GM12801 (cell line): ENCODE measurements around the gene BUB1.

Source experiments
- TF ChIP-seq, protein P1 (sequence below): IDR thresholded peaks from one replicate; pipeline ENCODE4 v1.5.1; 2011; ENCODE audit warnings: control low read depth; ENCODE audit not compliant: insufficient read length; ENCODE audit errors: extremely low read depth

BUB1 gene

DNA sequence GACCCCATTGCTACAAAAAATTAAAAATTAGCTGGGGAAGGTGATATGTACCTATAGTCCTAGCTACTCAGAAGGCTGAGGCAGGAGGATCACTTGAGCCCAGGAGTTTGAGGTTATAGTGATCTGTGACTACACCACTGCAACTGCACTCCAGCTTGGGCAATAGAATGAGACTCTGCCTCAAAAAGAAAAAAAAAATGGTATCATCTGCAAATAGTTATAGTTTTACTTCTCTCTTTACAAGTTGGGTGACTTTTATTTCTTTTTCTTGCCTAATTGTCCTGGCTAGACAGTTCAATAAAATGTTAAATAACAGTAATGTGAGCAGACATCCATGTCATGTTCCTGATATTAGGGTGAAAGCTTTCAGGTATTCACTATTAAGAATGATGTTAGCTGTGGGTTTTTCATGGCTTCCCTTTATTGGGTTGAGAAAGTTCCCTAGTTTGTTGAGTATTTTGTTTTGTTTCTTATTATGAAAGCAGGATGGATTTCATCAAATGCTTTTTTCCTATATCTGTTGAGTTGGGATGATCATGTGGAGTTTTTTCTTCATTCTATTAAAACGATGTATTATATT lies 29.6 kb upstream of the BUB1 start:
- TF ChIP-seq, protein P1, sequence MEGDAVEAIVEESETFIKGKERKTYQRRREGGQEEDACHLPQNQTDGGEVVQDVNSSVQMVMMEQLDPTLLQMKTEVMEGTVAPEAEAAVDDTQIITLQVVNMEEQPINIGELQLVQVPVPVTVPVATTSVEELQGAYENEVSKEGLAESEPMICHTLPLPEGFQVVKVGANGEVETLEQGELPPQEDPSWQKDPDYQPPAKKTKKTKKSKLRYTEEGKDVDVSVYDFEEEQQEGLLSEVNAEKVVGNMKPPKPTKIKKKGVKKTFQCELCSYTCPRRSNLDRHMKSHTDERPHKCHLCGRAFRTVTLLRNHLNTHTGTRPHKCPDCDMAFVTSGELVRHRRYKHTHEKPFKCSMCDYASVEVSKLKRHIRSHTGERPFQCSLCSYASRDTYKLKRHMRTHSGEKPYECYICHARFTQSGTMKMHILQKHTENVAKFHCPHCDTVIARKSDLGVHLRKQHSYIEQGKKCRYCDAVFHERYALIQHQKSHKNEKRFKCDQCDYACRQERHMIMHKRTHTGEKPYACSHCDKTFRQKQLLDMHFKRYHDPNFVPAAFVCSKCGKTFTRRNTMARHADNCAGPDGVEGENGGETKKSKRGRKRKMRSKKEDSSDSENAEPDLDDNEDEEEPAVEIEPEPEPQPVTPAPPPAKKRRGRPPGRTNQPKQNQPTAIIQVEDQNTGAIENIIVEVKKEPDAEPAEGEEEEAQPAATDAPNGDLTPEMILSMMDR: no peak

DNA sequence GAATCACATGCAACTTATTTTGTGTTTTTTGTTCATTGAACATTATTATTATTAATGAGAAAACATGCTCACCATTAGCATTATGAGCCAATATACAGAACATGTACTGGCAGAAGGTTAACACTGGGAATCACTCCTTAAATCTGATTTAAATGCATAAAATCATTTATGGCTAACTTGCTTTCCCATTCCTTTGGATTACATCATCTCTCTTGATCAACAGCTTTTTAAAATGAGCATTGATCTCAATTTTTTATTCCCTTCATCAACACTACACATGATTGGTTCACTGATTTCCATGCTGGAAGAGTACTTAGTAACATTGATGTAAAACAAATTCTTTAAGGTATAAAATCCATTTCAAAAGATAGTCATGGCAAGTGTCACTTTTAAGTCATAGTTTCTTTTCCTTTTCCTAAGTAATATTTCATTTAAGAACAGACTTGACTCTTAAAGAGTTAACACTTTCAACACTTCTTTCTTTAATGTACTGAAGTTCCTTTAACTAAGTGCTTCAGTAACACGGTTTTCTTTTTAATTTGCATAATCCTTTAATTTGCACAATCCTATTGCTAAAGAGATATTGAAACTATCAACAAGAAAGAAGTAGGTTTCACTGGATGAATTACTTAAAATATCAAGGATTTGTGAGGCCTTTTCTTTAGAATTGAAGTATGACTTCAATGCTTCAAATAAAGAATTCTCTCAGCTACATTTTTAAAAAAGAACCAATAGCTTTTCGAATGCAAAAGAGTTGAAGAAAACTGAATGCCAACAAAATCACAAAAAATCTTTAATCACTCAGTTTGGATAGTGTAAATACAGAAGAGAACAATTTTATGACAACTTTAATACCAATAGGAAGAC lies 24.9 kb upstream of the BUB1 start:
- TF ChIP-seq, protein P1: no peak

DNA sequence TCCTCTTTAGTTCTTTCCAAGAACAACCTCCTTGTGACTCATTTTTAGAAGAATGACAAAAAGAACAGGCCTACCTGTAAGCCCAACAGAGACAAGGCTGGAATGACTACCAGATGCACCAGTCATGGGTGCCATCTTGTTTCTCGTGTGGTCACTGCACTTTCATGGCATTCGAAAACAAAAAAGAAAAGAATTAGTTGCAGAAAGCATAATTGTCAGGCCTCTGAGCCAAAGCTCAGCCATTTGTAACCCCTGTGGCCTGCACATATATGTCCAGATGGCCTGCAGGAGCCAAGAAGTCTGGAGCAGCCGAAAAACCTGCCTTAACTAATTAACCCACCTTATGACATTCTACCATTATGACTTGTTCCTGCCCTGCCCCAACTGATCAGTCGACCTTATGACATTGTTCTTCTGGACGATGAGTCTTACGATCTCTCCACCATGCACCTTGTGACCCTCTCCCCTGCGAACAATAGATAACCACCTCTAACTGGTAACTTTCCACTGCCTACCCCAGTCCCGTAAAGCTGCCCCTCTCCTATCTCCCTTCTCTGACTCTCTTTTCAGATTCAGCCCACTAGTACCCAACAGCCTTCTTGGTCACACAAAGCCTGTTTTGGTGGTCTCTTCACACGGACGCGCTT lies 13.9 kb upstream of the BUB1 start:
- TF ChIP-seq, protein P1: no peak

DNA sequence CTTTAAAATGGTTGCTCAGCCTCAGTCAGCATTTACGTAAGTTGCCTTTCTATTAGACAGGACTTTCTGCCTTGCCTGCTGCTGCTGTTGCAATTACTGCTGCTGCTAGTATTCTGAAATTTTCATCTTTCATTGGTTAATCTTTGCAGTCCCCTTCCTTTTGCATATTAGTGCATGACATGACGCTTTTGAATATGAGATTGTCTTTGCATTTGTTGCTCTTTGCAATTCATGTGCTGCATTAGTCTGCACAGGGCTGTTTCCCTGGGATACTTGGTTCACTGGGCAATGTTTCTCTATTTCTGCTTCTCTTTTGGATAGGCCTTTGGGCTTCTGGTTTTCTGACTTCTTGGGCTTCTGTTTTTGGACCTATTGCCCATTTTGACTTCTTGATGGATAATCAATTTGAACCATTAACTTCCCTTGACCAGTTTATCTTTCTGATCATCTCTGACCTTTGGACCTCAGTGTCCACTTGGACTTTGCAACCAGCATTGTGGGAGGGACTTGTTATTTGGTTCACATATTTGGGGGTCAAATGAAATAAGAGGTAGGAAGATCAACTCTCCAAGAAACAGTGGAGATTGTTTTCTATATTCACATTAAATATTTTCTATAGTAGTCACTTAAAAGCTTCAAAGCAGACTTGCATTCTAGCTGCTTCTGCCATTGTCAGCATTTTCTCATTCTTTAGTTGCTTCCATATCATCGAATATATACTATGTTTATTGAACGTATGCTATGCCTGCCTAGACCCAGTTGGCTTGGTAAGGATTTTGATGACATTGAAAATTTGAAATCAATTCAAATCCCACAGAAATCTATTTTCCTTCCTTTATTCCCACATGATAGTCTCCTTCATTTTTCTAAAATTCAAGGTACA lies 12.5 kb upstream of the BUB1 start:
- TF ChIP-seq, protein P1: no peak

DNA sequence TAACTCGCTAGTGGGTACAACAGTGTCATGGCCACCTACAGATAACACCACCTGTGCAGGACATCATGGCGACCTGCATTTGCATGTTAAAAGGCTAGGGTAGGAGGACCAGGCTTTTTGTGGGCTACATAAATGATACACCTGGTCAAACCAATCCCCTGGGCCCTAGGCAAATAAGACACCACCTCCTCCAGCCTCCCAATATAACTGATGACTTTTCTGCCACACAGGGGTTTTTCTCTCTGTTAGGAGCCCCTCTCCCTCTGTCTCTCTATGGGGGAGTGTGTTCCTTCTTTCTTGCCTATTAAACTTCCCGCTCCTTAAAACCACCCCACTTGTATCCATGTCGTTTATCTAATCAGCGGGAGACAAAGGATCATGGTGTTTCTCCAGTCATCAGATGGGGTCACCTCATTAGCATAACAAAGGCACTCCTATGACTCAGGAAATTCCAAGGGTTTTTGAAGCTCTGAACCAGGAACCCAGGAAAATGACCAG lies 10.8 kb upstream of the BUB1 start:
- TF ChIP-seq, protein P1: no peak

DNA sequence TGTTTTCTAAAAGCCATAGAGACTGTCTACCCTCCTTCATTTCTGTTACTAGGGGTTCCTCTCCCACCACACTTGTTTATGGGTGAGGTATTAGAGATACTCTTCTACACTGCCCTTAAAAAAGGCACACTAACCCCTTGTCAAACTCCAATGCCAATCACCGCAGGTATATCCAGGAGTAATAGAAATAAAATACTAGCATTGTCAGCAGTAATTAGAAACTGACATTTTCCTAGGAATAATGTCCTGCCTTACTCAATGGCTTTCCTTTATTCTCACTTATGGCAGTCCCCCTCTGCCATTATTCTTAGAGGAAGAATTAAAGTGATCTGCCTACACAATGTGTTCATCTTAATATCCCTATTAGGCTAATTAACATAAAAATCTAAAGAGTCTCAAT lies 5.0 kb upstream of the BUB1 start:
- TF ChIP-seq, protein P1: no peak
